KMS-11 (cell line): ENCODE data around the gene PGAM2.
A peak's percentile ranks its signal among the peaks of the same experiment; 100 is the strongest.

Source experiments
- H2AFZ ChIP-seq: fragments of 200-600 bp; sonication (generic); 2 replicates; pipeline ENCODE4 v1.6.1; 2016; ENCODE audit warnings: antibody characterized with exemption, mixed run types, low read depth
- H3K27ac ChIP-seq: fragments of 200-600 bp; sonication (generic); 2 replicates; pipeline ENCODE4 v1.6.1; 2016; ENCODE audit warnings: mild to moderate bottlenecking, mixed run types
- H3K27me3 ChIP-seq: fragments of 200-600 bp; sonication (generic); 2 replicates; pipeline ENCODE4 v1.6.1; 2017; ENCODE audit warnings: mild to moderate bottlenecking, low read depth, mixed run types, moderate library complexity; ENCODE audit not compliant: insufficient read depth
- H3K36me3 ChIP-seq: fragments of 200-600 bp; sonication (generic); 2 replicates; pipeline ENCODE4 v1.6.1; 2017; ENCODE audit warnings: mild to moderate bottlenecking, mixed run types; ENCODE audit not compliant: insufficient read depth
- H3K4me1 ChIP-seq: fragments of 200-600 bp; sonication (generic); 2 replicates; pipeline ENCODE4 v1.6.1; 2016; ENCODE audit warnings: mild to moderate bottlenecking, low read depth, mixed run types; ENCODE audit not compliant: poor library complexity, severe bottlenecking
- H3K4me2 ChIP-seq: fragments of 200-600 bp; sonication (generic); 2 replicates; pipeline ENCODE4 v1.7.0; 2016; ENCODE audit warnings: mild to moderate bottlenecking, mixed run types
- H3K4me3 ChIP-seq: fragments of 200-600 bp; sonication (generic); IDR thresholded peaks from 2 replicates; pipeline ENCODE4 v1.6.1; 2017; ENCODE audit warnings: low read depth, low read length, mixed read lengths; ENCODE audit not compliant: insufficient read depth
- H3K79me2 ChIP-seq: fragments of 200-600 bp; sonication (generic); 2 replicates; pipeline ENCODE4 v1.6.1; 2016; ENCODE audit warnings: low read depth, mixed run types; ENCODE audit not compliant: insufficient read depth
- H3K9ac ChIP-seq: fragments of 200-600 bp; sonication (generic); 2 replicates; pipeline ENCODE4 v1.6.1; 2016; ENCODE audit warnings: mild to moderate bottlenecking, mixed run types
- H4K20me1 ChIP-seq: fragments of 200-600 bp; sonication (generic); 2 replicates; pipeline ENCODE4 v1.6.1; 2016; ENCODE audit warnings: mild to moderate bottlenecking, mixed run types; ENCODE audit not compliant: insufficient read depth
- TF ChIP-seq, protein P1 (sequence below): fragments of 200-600 bp; sonication (generic); conservative IDR thresholded peaks from 2 replicates; pipeline ENCODE4 v1.6.1; 2017; ENCODE audit warnings: low read depth, mild to moderate bottlenecking, antibody characterized with exemption, low read length, moderate library complexity, mixed read lengths

The PGAM2 gene

DNA sequence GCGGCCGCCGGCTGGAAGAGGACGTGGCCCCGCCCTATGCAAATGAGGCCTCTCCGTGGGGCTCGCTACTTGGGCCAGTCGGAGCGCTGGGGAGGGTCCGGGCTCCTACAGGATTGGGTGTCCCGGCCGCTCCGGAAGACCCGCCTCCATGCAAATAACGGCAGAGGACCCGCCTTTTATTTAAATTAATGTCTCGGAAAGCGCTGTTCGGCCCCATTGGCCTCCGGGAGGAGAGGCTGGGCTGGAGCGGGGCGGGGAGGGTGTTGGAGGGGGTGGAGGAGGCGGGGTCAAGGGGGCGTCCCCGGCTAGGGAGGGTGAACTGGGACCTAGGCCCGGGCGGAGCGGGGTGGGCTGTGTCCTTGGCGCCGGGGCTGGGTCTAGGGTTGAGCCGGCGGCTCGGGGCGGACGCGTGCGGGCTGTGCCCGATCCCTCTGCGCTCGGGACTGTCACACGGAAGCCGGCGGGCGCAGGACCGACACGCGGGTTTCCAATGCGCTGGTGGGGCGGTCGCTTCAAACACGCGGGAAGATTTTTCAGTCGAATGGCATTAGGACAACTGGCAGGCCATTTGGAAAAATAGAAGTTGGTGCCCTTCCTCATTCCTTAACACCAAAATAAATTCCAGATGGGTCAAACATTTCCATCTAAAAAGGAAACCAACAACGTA is 17.3 kb upstream of the PGAM2 start:
- no peaks in the 10 kb centered on the region for H4K20me1 ChIP-seq
- peak overlapping the region; percentile 69 for H2AFZ ChIP-seq
- no peaks in the 10 kb centered on the region for H3K36me3 ChIP-seq
- H3K27me3 ChIP-seq: peaks cover 10% of the 10 kb centered on the region; the same call in 1 of the 2 replicates
- TF ChIP-seq, protein P1, sequence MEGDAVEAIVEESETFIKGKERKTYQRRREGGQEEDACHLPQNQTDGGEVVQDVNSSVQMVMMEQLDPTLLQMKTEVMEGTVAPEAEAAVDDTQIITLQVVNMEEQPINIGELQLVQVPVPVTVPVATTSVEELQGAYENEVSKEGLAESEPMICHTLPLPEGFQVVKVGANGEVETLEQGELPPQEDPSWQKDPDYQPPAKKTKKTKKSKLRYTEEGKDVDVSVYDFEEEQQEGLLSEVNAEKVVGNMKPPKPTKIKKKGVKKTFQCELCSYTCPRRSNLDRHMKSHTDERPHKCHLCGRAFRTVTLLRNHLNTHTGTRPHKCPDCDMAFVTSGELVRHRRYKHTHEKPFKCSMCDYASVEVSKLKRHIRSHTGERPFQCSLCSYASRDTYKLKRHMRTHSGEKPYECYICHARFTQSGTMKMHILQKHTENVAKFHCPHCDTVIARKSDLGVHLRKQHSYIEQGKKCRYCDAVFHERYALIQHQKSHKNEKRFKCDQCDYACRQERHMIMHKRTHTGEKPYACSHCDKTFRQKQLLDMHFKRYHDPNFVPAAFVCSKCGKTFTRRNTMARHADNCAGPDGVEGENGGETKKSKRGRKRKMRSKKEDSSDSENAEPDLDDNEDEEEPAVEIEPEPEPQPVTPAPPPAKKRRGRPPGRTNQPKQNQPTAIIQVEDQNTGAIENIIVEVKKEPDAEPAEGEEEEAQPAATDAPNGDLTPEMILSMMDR: no peak
- H3K9ac ChIP-seq: peak overlapping the region; percentile 48; the same call in 1 of the 2 replicates
- no peak overlapping the region for H3K4me3 ChIP-seq
- no peak overlapping the region for H3K27ac ChIP-seq
- H3K4me1 ChIP-seq: peaks cover 4% of the 10 kb centered on the region
- no peaks in the 10 kb centered on the region for H3K79me2 ChIP-seq
- peak overlapping the region; percentile 27 for H3K4me2 ChIP-seq

GRCh38 chr7:44081266-44081748 is 15.9 kb upstream of the PGAM2 start:
- peaks cover 4% of the 10 kb centered on the region for H3K4me1 ChIP-seq
- TF ChIP-seq, protein P1: no peak
- H3K4me3 ChIP-seq: no peak overlapping the region
- H3K79me2 ChIP-seq: no peaks in the 10 kb centered on the region
- H3K4me2 ChIP-seq: peak overlapping the region; percentile 65; the same call in 1 of the 2 replicates
- H3K27ac ChIP-seq: peak overlapping the region; percentile 77; the same call in 1 of the 2 replicates
- H3K9ac ChIP-seq: no peak overlapping the region; the same call in 1 of the 2 replicates
- H2AFZ ChIP-seq: no peak overlapping the region
- no peaks in the 10 kb centered on the region for H4K20me1 ChIP-seq
- H3K27me3 ChIP-seq: peaks cover 10% of the 10 kb centered on the region; the same call in 1 of the 2 replicates
- no peaks in the 10 kb centered on the region for H3K36me3 ChIP-seq

GRCh38 chr7:44080686-44081265 is 15.4 kb upstream of the PGAM2 start:
- Histone ChIP-seq H3K4me2 (0 out of 2 replicates have a peak overlapping the region, but pooled peaks have one; percentile 65), H3K4me3 (no peak overlapping the region), H3K27ac (no peak overlapping the region), H3K4me1 (peaks cover 4% of the 10 kb centered on the region), H3K36me3 (no peaks in the 10 kb centered on the region), H3K27me3 (peaks cover 10% of the 10 kb centered on the region; the same call in 1 of the 2 replicates), H3K79me2 (no peaks in the 10 kb centered on the region), H4K20me1 (no peaks in the 10 kb centered on the region), H3K9ac (no peak overlapping the region), H2AFZ (no peak overlapping the region)
- TF ChIP-seq, protein P1: no peak

DNA sequence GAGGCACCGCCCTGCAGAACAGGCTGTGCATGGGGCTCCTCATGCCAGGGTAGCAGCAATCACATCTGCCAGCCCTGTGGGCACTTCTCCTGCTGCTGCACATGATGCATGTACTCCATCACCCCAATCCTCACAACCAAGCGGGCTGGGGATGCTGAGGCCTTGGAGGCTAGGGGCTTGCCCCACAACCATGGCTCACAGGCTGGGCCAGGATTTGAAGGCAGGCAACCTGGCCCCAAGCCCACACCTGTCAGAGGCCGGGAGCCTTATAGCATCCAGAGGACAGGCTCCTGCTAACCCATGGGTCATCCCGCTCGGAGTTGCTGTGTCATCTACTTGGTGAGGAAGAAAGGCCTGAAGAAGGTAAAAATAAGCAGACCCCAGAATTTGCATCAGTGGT is 14.8 kb upstream of the PGAM2 start:
- H3K9ac ChIP-seq: no peak overlapping the region
- no peak overlapping the region for H3K4me3 ChIP-seq
- no peaks in the 10 kb centered on the region for H3K36me3 ChIP-seq
- TF ChIP-seq, protein P1: no peak
- peaks cover 10% of the 10 kb centered on the region; the same call in 1 of the 2 replicates for H3K27me3 ChIP-seq
- no peaks in the 10 kb centered on the region for H4K20me1 ChIP-seq
- peaks cover 4% of the 10 kb centered on the region for H3K4me1 ChIP-seq
- H2AFZ ChIP-seq: no peak overlapping the region
- no peaks in the 10 kb centered on the region for H3K79me2 ChIP-seq
- H3K27ac ChIP-seq: no peak overlapping the region
- H3K4me2 ChIP-seq: no peak overlapping the region
